Measurements from ENCODE around the gene SULT4A1.

The SULT4A1 gene

DNA sequence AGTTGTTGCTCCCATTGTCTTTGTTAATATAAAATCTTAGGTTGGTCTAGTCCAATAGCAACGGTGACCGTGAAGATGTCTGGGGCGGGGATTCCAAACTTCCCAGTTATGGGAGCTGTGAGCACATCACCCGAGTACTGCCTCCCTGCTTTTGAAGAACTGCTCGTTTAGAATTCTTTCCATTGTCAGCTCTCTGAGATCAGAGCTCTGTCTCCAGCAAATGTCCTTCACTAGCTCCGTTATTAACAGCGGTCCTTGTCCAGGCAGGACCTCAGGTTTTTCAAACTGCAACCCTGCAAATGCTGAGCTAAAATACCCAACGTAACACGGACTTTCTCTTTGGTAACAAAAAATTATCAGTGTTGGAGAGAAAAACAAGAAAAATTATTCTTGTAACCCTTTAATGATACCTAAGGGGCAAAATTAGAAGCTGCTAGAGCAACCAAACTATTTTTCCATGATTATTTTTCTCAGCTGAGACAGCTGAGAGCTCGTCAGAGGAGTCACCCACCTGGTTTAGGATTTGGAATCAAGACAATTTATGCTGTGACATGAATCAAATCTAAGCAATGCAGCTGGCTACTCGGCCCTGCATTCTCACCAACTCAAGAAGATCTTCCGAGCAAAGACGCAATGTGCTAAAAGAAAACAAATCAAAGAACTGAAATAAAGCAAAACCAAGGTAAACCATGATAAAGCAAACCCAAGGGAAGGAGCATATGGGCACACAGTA is 35.1 kb downstream of the SULT4A1 start:
- DNase-seq = no peak

DNA sequence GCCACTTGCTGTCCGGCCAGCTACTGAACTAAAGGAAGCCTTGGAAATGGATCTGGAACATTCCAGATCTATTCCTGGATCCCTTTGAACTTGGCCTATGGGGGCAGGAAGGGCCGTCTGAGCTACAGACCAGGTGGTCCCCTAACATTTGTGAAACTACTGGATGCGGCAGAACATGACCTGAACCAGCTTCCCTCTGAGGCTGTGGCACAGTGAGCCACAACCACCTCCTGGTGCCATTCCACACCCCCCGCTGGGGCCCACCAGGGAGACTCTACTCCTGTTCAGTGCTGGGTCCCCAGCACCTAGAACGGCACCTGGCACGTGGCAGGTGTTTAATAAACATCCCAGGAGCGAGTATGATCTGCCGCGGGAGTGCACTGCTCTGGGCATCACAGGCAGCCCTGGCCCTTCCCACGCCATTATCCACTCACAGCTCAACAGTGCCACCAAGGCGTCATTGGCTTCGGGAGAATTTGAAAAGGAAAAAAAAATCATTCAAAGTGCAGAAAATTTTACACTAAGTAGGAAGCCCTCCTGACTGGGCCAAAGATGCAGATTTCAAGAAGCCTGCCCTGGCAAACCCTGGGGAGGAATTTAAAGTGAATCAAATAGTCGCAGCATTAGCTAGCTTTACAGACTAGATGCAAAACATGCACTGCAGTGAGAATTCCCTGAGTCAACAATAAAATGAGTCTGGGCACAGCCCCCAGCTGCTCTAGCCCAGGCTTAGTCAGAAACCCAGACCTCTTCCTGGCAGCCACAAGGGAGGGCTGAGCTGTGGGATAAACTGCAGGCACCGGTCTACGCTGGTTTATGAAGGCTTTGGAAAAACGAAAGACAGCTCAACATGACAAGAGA is 35.9 kb downstream of the SULT4A1 start:
- peak in 1 of 2 experiments; percentile 62 for DNase-seq

DNA sequence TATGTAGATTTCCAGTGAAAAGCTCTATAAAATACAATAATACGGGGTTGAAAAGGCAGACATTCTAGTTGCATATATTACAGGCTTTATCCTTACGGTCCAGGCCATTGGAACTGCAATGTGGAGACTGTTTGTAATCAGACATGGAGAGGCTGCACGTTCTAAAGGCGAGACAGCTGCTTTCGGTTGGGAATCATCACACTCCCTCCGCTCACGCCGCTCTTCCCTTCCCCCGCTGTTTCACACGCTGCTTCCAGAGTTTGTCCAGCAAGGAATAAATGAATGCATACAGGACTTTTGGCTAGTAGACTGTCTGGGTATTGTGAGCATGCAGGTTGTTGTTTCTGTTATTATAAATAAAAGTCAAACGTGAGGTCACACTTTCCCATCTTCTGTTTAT is 36.7 kb downstream of the SULT4A1 start:
- no peak for DNase-seq

DNA sequence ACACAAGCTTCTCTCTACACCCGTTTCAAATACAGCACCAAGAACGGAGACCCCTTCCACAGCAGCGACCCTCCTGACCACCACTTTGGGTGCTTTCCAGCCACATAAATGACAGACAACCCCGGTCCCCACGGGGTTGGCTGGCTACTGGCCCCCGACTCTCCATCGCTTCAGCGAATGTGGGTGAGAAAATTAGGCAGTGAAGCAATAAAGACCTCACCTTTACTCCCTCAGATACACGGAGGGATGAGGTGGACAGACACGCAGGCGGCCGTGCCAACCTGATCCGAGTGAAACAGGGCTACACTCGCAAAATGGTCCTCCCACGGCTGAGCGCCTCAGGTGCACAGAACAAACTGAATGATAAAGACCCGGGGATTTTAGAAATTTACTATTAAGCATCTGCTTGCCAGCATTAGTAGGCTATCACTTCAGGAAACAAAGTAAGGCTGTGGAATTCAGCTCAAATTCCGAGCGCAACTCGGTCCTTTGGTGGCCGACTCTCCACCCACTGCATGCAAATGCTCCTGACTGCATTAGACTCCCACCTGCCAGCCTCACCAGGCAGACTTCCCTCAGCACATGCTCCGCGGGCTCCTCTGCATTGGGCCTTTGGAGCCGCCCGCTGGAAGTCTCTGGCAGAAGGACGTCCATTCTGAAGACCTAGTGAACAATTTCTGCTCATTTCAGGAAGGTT is 37.4 kb downstream of the SULT4A1 start:
- peak; percentile 54 to 77 for DNase-seq

DNA sequence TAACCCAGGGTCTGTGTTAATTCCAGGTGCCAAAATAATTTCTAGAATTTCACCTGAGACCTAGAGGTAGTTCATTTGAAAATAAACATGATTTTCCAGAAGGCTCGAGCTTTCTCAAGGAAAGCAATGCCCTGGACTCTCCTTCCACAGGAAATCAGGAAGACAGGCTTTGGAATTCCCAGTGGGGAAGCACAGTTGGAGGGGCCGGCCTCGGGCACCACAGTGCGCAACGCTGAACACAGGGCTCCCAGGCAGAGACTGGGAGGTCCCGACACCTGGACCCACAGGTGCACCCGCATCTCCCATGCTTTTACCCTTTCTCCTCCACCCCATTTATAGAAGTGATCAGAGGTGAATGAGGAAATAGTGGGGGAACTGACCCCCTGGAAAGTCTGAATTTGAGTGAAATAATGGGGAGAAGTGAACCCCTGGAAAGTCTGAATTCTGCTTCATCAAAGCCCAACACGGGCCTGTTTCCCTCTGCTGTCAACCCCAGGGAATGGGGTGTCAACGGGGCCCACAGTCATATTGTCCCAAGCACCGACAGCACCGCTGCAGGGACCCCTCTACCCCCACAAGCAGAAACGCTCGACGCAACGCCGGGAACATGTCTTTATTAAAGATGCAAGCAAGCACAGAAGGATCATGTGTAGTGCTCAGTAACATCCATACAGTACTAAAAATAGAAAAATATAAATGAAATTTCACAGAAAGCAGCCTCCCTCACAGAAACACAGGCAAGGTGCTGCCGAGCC is 38.2 kb downstream of the SULT4A1 start:
- peak in 1 of 2 experiments; percentile 48 for DNase-seq

DNA sequence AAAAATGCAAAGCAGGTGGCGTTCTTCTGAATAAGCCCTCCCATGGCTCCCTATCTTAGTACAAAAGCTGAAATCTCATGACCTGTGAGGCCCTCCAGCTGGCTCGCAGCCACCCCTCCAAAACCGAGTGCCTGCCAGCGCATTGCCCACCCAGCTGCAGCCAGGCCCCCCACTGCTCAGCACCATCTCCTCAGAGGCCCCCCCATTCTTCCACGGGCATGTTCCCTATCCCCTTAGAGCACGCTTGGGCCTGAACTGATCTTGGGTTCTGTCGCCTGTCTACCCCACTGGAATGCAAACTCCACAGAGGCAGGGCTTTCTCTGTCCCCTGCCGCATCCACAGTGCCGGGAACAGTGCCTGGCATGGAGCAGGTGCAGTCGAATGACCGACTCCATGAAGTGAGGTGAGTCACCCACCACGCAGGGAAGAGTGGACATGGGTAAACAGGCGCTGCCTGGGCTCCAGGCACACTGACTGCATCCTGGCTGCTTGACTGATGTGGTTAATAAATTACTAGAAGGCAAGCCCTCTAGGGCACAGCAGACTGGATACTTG is 38.9 kb downstream of the SULT4A1 start:
- peak; percentile 34 to 73 for DNase-seq

DNA sequence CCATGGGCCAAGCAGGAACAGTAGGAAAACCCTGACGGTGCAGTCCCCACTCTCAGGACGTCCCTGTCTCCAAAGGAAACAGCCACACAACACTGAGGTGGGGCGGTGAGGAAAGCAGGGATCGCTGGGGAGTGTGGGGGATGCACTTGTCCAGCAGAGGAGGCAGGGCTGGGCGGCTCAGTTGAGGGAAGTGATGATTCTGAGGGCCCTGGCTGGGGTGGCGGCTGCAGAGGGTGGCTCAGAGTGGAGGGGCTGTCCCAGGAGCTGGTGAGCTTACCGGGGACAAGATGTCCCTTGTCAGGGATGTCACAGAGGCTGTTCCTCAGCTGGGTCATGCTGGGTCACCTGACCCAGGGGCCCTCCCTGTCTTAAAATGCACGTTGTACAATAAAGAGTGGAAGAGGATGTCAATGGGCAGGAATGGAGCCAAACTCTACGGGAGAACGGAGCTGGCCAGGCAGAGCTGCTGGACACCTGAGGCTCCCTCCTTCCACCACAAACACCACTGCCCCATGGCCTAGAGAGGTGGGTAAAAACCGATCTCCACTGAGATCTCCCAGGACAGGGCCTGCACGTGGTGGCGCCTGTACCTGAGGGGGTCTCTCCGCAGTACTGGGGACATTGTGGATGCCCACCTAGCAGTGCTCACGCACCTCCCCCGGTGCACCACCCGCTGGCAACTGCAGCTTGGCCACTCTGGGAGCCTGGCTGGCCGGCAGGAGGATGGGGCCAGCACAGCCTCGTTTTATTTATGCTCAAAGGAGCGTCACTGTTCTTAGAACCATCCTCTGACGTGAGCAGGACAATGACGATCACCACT is 40.5 kb downstream of the SULT4A1 start:
- no peak for DNase-seq

DNA sequence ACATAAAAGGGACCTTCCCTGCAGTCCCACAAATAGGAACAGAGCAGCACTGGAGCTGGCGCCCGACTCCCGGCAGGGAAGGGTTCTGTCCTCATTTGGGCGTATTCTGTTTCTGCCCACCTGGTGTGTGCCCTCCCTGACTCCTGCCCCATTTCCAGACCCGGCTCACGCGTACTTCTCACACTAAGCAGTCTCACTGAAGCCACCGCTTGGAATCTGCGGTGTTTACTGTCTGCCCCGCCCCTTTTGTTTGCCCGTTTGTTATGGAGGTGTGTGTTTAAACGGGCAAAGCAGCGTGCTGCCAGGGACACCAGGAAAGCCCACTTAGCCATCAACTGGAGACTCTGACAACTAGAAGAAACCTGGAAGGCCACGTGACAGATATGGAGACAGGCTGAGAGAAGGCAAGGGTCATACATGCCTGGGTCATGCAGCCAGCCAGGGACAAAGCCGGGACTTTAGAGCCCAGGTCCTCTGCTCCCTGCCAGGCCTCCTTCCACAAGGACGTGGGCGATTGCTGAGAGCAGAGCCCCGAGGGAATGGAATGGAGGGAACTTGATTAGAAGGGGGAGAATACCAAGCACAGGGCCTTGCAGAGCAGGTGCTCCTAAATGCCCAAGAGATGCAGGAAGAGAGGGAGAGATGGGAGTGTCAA is 41.5 kb downstream of the SULT4A1 start:
- DNase-seq = peak in 1 of 2 experiments; percentile 48

DNA sequence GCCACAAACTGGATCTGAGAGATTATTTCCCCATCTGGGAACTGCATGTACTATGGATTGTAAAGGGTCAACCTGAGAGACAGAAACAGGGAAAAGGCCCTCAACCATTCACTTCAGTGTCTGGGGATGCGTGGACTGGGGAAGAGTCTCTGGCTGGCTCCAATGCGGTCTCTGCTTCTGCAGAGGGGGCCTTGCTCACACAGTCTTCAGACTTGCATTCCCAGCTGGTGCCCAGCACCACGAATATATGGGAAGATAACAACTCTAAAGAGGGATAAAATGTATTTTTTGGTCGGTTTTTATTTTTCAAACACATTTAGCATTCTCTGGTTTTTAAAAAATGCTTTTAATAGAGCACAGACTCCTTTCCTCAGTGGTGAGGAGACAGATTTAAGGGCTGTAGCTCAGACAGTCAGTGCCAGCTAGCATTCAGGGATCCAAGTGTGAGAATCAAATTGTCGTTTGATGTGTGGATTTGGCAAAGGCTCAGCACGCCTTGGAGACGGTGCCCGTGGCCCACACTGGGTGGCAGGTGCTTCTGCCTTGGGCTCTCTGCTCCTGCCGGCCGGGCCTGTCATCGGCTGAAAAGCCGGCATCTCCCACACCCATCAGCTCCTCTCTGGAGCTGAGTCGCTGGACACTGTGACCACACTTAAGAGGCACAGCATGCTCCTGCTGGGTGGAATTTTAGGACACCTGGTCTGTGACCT is 42.2 kb downstream of the SULT4A1 start:
- DNase-seq = peak in 1 of 2 experiments; percentile 4

DNA sequence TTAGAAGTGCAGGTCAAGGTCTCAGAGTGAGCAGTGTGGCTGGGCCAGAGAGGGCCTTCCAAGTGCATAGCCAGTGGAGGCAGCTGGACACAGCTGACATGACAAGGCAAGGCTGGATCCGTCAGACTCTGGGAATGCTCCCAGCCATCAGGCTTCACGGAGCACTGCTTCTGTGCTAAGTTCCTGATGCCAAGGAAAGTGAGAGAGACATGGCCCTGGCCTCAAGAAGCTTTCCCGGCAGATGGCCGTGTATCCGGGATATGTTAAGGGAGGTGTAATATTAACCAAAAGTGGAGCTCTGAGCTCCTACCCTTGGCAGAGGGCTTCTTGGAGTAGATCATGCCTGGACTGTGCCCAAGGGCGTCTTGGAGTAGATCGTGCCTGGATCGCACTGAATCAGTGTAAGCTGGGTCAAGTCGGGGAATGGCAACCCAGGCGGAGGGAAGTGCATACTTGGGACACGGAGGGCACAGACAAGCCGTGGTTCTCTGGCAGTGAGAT is 42.8 kb downstream of the SULT4A1 start:
- DNase-seq = no peak

DNA sequence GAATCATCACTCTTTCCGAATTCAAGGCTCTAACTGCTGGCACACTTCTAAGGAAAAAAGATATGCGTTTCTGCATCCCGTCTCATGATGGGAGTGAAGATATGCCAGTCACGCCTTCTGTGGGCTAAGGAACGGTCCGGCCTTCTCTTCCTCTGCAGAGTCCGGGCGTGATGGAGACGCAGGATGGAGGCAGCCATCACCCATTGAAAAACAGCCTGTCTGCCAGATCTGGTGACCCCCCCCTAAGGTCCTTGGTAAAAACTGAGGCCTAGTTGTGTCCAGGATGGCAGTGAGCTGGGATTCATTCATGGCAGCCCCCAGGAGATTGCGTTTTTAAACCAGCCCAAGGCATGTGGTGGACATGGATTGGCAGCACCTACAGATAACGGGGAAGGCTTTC is 43.3 kb downstream of the SULT4A1 start:
- DNase-seq = no peak

DNA sequence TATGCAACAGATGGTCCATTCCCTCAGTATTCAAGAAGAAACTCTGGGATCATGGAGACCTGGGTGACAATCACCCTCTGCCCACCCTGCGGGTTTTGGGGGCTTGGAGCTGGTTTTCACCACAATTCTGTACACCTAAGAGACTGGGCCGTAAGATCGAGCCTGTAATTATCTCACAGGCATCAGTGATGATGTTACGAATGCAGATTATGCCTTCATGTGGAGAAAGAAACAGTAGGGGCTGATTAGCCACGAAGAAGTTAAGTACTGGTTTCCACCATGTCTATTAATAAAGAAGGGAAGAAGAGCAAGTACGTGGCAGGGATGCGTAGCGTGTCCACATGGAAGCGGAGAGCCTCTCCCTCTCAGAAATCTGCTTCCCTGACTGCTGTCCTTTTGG is 44.9 kb downstream of the SULT4A1 start:
- no peak for DNase-seq

DNA sequence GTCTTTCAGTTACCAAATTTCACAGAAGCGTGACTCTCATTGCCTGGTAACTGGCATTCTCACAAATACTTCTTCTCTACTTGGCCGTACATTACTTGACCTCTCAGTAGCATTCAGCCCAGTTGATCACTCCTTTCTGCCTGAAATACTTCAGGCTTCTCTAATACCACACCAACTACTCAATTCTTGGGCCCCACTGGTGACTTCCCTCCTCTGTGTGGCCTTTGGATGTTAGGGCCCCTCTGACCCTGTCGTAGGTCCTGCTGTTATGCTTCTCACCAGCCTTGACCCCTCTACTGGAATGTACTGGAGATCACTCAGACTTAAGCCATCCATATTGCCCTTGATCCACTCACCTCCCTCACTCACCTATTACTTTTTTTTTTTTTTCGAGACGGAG is 48.0 kb downstream of the SULT4A1 start:
- no peak for DNase-seq

DNA sequence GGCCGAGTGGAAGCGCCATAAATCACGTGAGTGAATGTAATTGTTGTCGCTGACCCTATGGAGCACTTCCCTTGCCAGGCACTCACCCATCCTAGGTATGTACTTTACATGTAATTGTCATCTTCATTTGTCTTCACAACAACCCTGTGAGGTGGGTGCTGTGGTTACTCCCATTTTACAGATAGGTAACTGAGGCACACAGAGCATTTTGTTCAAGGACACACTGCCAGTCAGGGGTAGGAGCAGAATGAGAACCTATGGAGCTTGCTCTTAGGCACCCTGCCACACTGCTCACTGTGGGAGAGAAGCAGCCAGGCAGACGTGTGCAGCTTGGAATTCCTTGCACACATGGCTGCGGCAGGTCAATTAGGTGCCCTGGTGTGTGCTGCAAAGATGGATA is 49.4 kb downstream of the SULT4A1 start:
- peak in 1 of 2 experiments; percentile 14 for DNase-seq

DNA sequence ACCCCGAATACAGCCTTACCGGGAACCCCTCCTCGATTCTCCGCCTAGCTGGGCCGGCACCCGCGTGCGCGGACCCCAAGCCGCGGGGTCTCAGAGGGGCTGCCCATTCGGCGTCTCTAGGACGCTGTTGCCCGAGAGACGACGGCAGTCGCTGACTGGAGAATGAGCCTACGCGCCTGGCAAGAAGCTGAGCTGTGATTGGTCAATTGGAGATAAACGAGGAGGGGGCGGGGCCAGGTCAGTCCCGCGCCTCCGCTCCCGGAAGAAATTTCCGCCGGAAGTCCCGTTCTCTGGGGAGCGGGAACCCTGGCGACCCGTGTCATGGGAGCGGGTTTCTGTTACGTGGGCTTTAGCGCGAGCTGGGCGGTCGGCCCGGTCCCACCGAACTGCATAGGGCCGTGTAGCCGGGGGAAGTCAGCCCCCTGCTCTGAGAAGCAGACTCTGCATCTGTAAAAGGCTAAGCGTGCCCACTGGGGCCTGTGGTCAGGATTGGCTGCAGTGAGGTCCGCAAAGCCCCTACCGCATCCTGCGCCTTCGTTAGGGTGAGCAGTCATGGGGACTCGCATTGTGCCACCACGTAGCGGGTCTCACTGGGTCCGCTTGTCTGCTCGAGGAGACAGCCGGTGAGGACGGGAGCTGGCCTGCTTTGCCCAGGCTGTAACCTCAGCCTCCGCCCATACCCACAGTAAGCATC is 50.0 kb downstream of the SULT4A1 start, which contains the start of gene EFCAB6:
TSS of gene EFCAB6 (minus strand) at position 157 of the 694 bp plus-strand sequence. CDS start 29,987 bp downstream, outside the sequence.
- peak; percentile 69 to 92 for DNase-seq

DNA sequence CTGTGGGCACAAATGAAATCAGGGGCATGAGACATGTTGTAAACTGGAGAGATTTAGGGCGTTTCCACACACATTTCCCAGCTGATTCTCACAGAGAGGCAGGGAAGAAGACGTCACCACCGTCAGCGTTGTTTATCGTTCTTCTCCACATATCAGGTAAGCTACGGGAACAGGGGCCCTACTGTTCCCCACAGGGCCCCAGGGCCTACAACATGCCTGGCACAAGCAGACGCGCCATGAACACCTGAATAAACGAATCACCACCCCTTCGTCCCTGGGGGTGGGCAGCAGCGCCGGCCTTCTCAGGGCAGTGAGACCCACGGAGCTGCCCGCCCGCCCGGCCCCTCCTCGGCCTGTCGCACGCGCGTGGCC is 50.5 kb downstream of the SULT4A1 start:
- no peak for DNase-seq

DNA sequence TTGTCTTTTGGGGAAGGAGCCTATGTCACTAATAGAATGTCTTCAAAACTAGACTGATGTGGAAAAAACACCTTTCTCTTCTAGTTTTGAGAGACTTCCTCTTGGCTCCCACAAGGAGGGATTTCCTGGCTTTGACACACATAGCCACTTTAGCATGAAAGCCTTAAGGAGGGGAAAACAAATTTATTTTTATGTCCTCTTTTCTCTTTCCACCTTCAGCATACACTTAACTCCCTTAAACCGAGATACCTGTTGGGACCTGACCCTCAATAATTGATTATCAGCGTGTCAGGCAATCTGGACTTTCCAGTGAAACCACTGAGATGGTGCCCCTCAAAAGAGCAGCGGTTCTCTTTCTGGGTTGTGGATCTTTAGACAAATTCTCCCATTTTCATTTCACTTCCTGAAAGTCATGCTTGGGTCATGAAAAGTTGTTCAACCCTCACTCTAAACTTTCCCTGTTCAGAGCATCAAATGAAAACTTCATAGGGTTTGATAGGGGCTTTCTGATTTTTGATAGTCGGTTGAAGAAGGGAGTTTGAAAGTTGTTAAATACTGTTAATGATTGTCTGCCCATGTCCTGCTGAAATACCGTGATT is 59.3 kb downstream of the SULT4A1 start:
- no peak for DNase-seq

DNA sequence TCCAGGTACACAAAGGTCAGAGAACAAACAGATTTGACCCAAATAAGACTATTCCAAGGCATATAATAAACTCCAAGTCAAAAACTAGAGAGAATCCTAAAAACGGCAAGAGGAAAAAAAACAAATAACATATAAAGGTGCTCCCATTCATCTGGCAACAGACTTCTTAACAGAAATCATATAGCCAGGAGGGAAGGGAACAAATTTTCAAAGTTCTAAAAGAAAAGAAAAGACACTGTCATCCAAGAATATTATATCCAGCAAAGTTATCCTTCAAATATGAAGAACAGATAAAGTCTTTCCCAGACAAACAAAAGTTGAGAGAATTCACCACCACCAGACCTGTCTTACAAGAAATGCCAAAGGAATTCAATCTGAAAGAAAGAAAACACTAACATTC is 61.3 kb downstream of the SULT4A1 start:
- no peak for DNase-seq

DNA sequence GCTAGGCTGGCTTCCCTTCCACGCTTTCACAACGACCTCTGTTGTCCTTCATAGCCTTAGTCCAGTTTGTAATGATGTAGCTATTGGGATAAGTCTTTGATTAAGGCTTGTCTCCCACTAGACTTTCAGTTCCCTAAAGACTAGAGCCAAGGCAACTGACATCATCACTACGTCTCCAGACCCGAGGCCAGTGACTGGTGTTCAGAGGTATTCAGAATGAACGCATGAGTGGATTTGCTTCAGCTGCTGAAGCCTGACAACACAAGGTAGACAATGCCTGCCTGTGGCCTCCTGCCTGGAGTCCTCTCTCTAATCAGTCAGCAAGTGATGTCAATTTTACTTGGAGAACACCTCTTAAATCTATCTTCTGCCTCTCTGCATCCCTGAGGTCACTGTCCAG is 63.8 kb downstream of the SULT4A1 start:
- no peak for DNase-seq

All from NCI-H526 (cell line).